Measurements from ENCODE around the gene DLG2. TPM values are rescaled to one million over a fixed set of nuclear protein-coding genes. Genes with fewer than 3 reads are reported as not detected.

DLG2 gene
- total and polyA plus RNA-seq, 12 donors, result 1.0 to 14.8 (median 7.4) TPM

DNA sequence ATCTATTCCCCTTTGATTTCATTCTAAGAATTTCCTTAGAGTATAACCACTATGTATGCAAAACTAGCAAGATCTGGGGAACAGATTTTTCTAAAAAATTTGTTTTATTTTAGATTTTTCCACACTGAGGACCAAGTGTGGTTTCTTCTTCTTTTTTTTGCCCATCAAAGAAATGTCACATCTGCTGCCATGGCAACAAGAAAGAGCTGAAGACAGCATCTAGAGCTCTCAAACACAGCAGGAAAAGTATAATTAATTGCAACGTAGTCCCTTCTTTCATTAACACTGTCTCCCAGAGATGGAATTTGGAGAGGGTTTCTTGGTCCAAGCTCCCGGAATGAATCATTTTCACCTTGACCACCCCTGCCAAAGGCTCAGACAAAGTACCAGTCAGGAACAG, 2084.3 kb downstream of the DLG2 start:
- no peaks in the 10 kb centered on the region for H3K9me3 ChIP-seq
- ATAC-seq, result no peak
- TF ChIP-seq, protein P1, sequence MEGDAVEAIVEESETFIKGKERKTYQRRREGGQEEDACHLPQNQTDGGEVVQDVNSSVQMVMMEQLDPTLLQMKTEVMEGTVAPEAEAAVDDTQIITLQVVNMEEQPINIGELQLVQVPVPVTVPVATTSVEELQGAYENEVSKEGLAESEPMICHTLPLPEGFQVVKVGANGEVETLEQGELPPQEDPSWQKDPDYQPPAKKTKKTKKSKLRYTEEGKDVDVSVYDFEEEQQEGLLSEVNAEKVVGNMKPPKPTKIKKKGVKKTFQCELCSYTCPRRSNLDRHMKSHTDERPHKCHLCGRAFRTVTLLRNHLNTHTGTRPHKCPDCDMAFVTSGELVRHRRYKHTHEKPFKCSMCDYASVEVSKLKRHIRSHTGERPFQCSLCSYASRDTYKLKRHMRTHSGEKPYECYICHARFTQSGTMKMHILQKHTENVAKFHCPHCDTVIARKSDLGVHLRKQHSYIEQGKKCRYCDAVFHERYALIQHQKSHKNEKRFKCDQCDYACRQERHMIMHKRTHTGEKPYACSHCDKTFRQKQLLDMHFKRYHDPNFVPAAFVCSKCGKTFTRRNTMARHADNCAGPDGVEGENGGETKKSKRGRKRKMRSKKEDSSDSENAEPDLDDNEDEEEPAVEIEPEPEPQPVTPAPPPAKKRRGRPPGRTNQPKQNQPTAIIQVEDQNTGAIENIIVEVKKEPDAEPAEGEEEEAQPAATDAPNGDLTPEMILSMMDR (IDR thresholded peaks at IDR 0.05), result no peak
- intact Hi-C loops (cut with DNase I), result no loop called here
- no peaks in the 10 kb centered on the region for H3K27me3 ChIP-seq
- H3K4me3 ChIP-seq, result no peak overlapping the region
- H3K4me1 ChIP-seq, result no peaks in the 10 kb centered on the region
- no peak for DNase-seq
- H3K27ac ChIP-seq, result no peak overlapping the region
- 80 to 81% methylated on average over 2 of the region's 2 CpGs for WGBS, 2 donors
- H3K36me3 ChIP-seq, result no peaks in the 10 kb centered on the region

- no peak for DNase-seq
- H3K27me3 ChIP-seq, result no peaks in the 10 kb centered on the region
- H3K36me3 ChIP-seq, result no peaks in the 10 kb centered on the region
- intact Hi-C loops (cut with DNase I), result no loop called here
- no peak for ATAC-seq
- H3K27ac ChIP-seq, result no peak overlapping the region
- H3K9me3 ChIP-seq, result no peaks in the 10 kb centered on the region
- no peaks in the 10 kb centered on the region for H3K4me1 ChIP-seq
- TF ChIP-seq, protein P1 (IDR thresholded peaks at IDR 0.05), result no peak
- H3K4me3 ChIP-seq, result no peak overlapping the region
Measured at GRCh38 chr11:83540728-83541127, 2086.4 kb downstream of the DLG2 start.

- intact Hi-C loops (cut with DNase I), result no loop called here
- Histone ChIP-seq H3K4me1 (no peaks in the 10 kb centered on the region), H3K4me3 (no peak overlapping the region), H3K27ac (no peak overlapping the region), H3K9me3 (no peaks in the 10 kb centered on the region), H3K36me3 (no peaks in the 10 kb centered on the region), H3K27me3 (no peaks in the 10 kb centered on the region)
- DNase-seq (no peak), ATAC-seq (no peak)
- TF ChIP-seq, protein P1 (IDR thresholded peaks at IDR 0.05), result no peak
- WGBS, 2 donors, result 66 to 72% methylated on average over 5 of the region's 5 CpGs
Measured at GRCh38 chr11:83540112-83540675, 2086.9 kb downstream of the DLG2 start.

GRCh38 chr11:83538286-83538685, 2088.9 kb downstream of the DLG2 start:
- no peak overlapping the region for H3K27ac ChIP-seq
- TF ChIP-seq, protein P1 (IDR thresholded peaks at IDR 0.05), result no peak
- 82 to 86% methylated on average over 1 of the region's 1 CpG for WGBS, 2 donors

More at GRCh38 chr11:83538286-83538685, 2088.9 kb downstream of the DLG2 start:
- no peaks in the 10 kb centered on the region for H3K4me1 ChIP-seq
- ATAC-seq, result no peak
- DNase-seq, result no peak
- H3K27me3 ChIP-seq, result no peaks in the 10 kb centered on the region
- H3K36me3 ChIP-seq, result no peaks in the 10 kb centered on the region
- H3K9me3 ChIP-seq, result no peaks in the 10 kb centered on the region
- no peak overlapping the region for H3K4me3 ChIP-seq
- intact Hi-C loops (cut with DNase I), result no loop called here

All from heart right ventricle (tissue), 16 donors.